ENCODE results near the gene CDNF.

GRCh38 chr10:14772399-14772798 lies 65.4 kb downstream of the CDNF start:
- TF ChIP-seq REST (IDR thresholded peaks at IDR 0.05; ENCODE audit: insufficient read depth in 1 of 2, low read depth in 2 of 2, low read length in 2 of 2) (no peak), SIN3A (IDR thresholded peaks at IDR 0.05; ENCODE audit: borderline replicate concordance, insufficient read depth, low read length) (no peak), TAF1 (IDR thresholded peaks at IDR 0.05; ENCODE audit: borderline replicate concordance, insufficient read depth, low read length) (no peak), POLR2AphosphoS5 (IDR thresholded peaks at IDR 0.05; ENCODE audit: low read depth, low read length) (no peak), FOXP2 (optimal IDR thresholded peaks at IDR 0.05; ENCODE audit: borderline replicate concordance, extremely low read depth, extremely low read length, insufficient read depth) (no peak)

Data from PFSK-1 (cell line).